Measurements from ENCODE around the gene KCND2.

- TF ChIP-seq POLR2A (IDR thresholded peaks at IDR 0.05; ENCODE audit: low read depth, low read length) (no peak), TAF1 (IDR thresholded peaks at IDR 0.05; ENCODE audit: borderline replicate concordance, low read depth, low read length) (no peak), POLR2AphosphoS5 (IDR thresholded peaks at IDR 0.05; ENCODE audit: low read depth, low read length) (no peak)
These were observed 30.1 kb downstream of the KCND2 start for GRCh38 chr7:120303105-120303504.
